GM23248 (cell line): ENCODE results near the gene TRAF3.

Source experiments
- EZH2 ChIP-seq: fragments of 200-600 bp; sonication (generic); IDR thresholded peaks from 2 replicates; pipeline ENCODE4 v1.6.1; 2018; ENCODE audit warnings: antibody characterized with exemption, mild to moderate bottlenecking; ENCODE audit not compliant: insufficient read depth, poor library complexity, severe bottlenecking
- EZH2phosphoT487 ChIP-seq: fragments of 200-600 bp; sonication (generic); IDR thresholded peaks from 2 replicates; pipeline ENCODE4 v1.6.1; 2018; ENCODE audit warnings: antibody characterized with exemption, moderate library complexity, mild to moderate bottlenecking, low read depth; ENCODE audit not compliant: insufficient read depth

GRCh38 chr14:102920998-102921304 is 143.7 kb downstream of the TRAF3 start:
- TF ChIP-seq EZH2 (no peak), EZH2phosphoT487 (no peak)
